Measurements from ENCODE around the gene DDRGK1. TPM values are rescaled to one million over a fixed set of nuclear protein-coding genes. Genes with fewer than 3 reads are reported as not detected.
A peak's percentile ranks its signal among the peaks of the same experiment; 100 is the strongest.
"Not testable (repeated sequence)": the region's sequence is repeated elsewhere in the genome, so short reads cannot be mapped to it uniquely, and the experiment has no call there.

DDRGK1 gene
- total RNA-seq, 3 donors from 2014 or later, result 65.4 to 75.8 (median 68.9) TPM

- Mint-ChIP-seq H3K36me3 (ENCODE audit: insufficient read depth) (no peaks in the 10 kb centered on the region), H3K4me3 (no peak overlapping the region), H3K4me1 (ENCODE audit: low read depth) (peaks cover under 1% of the 10 kb centered on the region), H3K27me3 (ENCODE audit: low read depth) (no peaks in the 10 kb centered on the region), H3K9me3 (no peaks in the 10 kb centered on the region)
- ATAC-seq (no peak), DNase-seq (no peak)
These were observed 24.2 kb upstream of the DDRGK1 start for GRCh38 chr20:3228750-3229032.

- H3K36me3 Mint-ChIP-seq (ENCODE audit: insufficient read depth), result no peaks in the 10 kb centered on the region
- H3K4me3 Mint-ChIP-seq, result no peak overlapping the region
- DNase-seq (no peak), ATAC-seq (no peak)
- peaks cover 6% of the 10 kb centered on the region for H3K4me1 Mint-ChIP-seq (ENCODE audit: low read depth)
- no peaks in the 10 kb centered on the region for H3K27me3 Mint-ChIP-seq (ENCODE audit: low read depth)
- H3K9me3 Mint-ChIP-seq, result no peaks in the 10 kb centered on the region
These were observed 23.7 kb upstream of the DDRGK1 start for GRCh38 chr20:3227936-3228749.

- Mint-ChIP-seq H3K9me3 (no peaks in the 10 kb centered on the region), H3K4me1 (ENCODE audit: low read depth) (peaks cover 10% of the 10 kb centered on the region), H3K27me3 (ENCODE audit: low read depth) (no peaks in the 10 kb centered on the region), H3K36me3 (ENCODE audit: insufficient read depth) (no peaks in the 10 kb centered on the region), H3K4me3 (no peak overlapping the region)
- DNase-seq, result no peak
- no peak for ATAC-seq
These were observed 23.0 kb upstream of the DDRGK1 start for GRCh38 chr20:3227506-3227905.

- H3K36me3 Mint-ChIP-seq (ENCODE audit: insufficient read depth), result no peaks in the 10 kb centered on the region
- H3K4me1 Mint-ChIP-seq (ENCODE audit: low read depth), result peaks cover 10% of the 10 kb centered on the region
- no peaks in the 10 kb centered on the region for H3K9me3 Mint-ChIP-seq
- no peaks in the 10 kb centered on the region for H3K27me3 Mint-ChIP-seq (ENCODE audit: low read depth)
- H3K4me3 Mint-ChIP-seq, result no peak overlapping the region
- ATAC-seq, result no peak
- no peak for DNase-seq
These were observed 22.4 kb upstream of the DDRGK1 start for GRCh38 chr20:3226864-3227263.

GRCh38 chr20:3226093-3226492 is 21.6 kb upstream of the DDRGK1 start:
- ATAC-seq, result no peak
- peaks cover 8% of the 10 kb centered on the region for H3K36me3 Mint-ChIP-seq (ENCODE audit: insufficient read depth)
- H3K27me3 Mint-ChIP-seq (ENCODE audit: low read depth), result no peaks in the 10 kb centered on the region
- no peak overlapping the region for H3K4me3 Mint-ChIP-seq
- no peak for DNase-seq
- peaks cover 10% of the 10 kb centered on the region for H3K4me1 Mint-ChIP-seq (ENCODE audit: low read depth)
- H3K9me3 Mint-ChIP-seq, result no peaks in the 10 kb centered on the region

GRCh38 chr20:3224681-3225421 is 20.4 kb upstream of the DDRGK1 start:
- Mint-ChIP-seq H3K36me3 (ENCODE audit: insufficient read depth) (peaks cover 8% of the 10 kb centered on the region), H3K9me3 (no peaks in the 10 kb centered on the region), H3K4me1 (ENCODE audit: low read depth) (peaks cover 10% of the 10 kb centered on the region), H3K27me3 (ENCODE audit: low read depth) (no peaks in the 10 kb centered on the region), H3K4me3 (no peak overlapping the region)
- ATAC-seq, result no peak
- DNase-seq, result no peak

GRCh38 chr20:3223994-3224680 is 19.7 kb upstream of the DDRGK1 start:
- Mint-ChIP-seq H3K36me3 (ENCODE audit: insufficient read depth) (peaks cover 8% of the 10 kb centered on the region), H3K4me1 (ENCODE audit: low read depth) (peaks cover 10% of the 10 kb centered on the region), H3K4me3 (no peak overlapping the region), H3K27me3 (ENCODE audit: low read depth) (no peaks in the 10 kb centered on the region), H3K9me3 (no peaks in the 10 kb centered on the region)
- no peak for ATAC-seq
- DNase-seq, result no peak

- DNase-seq (no peak), ATAC-seq (no peak)
- Mint-ChIP-seq H3K27me3 (ENCODE audit: low read depth) (no peaks in the 10 kb centered on the region), H3K36me3 (ENCODE audit: insufficient read depth) (peaks cover 8% of the 10 kb centered on the region), H3K4me3 (no peak overlapping the region), H3K9me3 (no peaks in the 10 kb centered on the region), H3K4me1 (ENCODE audit: low read depth) (peaks cover 10% of the 10 kb centered on the region)
These were observed 19.1 kb upstream of the DDRGK1 start for GRCh38 chr20:3223651-3223993.

GRCh38 chr20:3222635-3223600 is 18.4 kb upstream of the DDRGK1 start:
- Mint-ChIP-seq H3K36me3 (ENCODE audit: insufficient read depth) (peaks cover 8% of the 10 kb centered on the region), H3K4me1 (ENCODE audit: low read depth) (peaks cover 10% of the 10 kb centered on the region), H3K27me3 (ENCODE audit: low read depth) (no peaks in the 10 kb centered on the region), H3K9me3 (no peaks in the 10 kb centered on the region), H3K4me3 (no peak overlapping the region)
- peak; percentile 70 to 71 for ATAC-seq
- DNase-seq, result no peak

- Mint-ChIP-seq H3K4me1 (ENCODE audit: low read depth) (peaks cover 10% of the 10 kb centered on the region), H3K36me3 (ENCODE audit: insufficient read depth) (peaks cover 8% of the 10 kb centered on the region), H3K4me3 (no peak overlapping the region), H3K9me3 (no peaks in the 10 kb centered on the region), H3K27me3 (ENCODE audit: low read depth) (no peaks in the 10 kb centered on the region)
- no peak for DNase-seq
- ATAC-seq, result no peak
These were observed 17.1 kb upstream of the DDRGK1 start for GRCh38 chr20:3221398-3222226.

- ATAC-seq (peak; percentile 90 to 92), DNase-seq (peak; percentile 68)
- Mint-ChIP-seq H3K27me3 (ENCODE audit: low read depth) (no peaks in the 10 kb centered on the region), H3K9me3 (no peaks in the 10 kb centered on the region), H3K4me1 (ENCODE audit: low read depth) (peaks cover 8% of the 10 kb centered on the region), H3K36me3 (ENCODE audit: insufficient read depth) (peaks cover 11% of the 10 kb centered on the region), H3K4me3 (no peak overlapping the region)
These were observed 14.0 kb upstream of the DDRGK1 start for GRCh38 chr20:3218307-3218988.

- not testable (repeated sequence) for H3K4me3 Mint-ChIP-seq; H3K9me3 Mint-ChIP-seq; H3K27me3 Mint-ChIP-seq (ENCODE audit: low read depth); H3K36me3 Mint-ChIP-seq (ENCODE audit: insufficient read depth); DNase-seq; ATAC-seq
- H3K4me1 Mint-ChIP-seq (ENCODE audit: low read depth), result peaks cover 10% of the 10 kb centered on the region
These were observed 11.0 kb upstream of the DDRGK1 start for GRCh38 chr20:3215359-3215917.

- no peaks in the 10 kb centered on the region for H3K9me3 Mint-ChIP-seq
- peaks cover 10% of the 10 kb centered on the region for H3K36me3 Mint-ChIP-seq (ENCODE audit: insufficient read depth)
- ATAC-seq, result no peak
- H3K27me3 Mint-ChIP-seq (ENCODE audit: low read depth), result no peaks in the 10 kb centered on the region
- DNase-seq, result no peak
- H3K4me1 Mint-ChIP-seq (ENCODE audit: low read depth), result peaks cover 24% of the 10 kb centered on the region
- H3K4me3 Mint-ChIP-seq, result no peak overlapping the region
These were observed 8.7 kb upstream of the DDRGK1 start for GRCh38 chr20:3213226-3213625.
